ENCODE data around the gene HMCN1.

HMCN1 gene

DNA sequence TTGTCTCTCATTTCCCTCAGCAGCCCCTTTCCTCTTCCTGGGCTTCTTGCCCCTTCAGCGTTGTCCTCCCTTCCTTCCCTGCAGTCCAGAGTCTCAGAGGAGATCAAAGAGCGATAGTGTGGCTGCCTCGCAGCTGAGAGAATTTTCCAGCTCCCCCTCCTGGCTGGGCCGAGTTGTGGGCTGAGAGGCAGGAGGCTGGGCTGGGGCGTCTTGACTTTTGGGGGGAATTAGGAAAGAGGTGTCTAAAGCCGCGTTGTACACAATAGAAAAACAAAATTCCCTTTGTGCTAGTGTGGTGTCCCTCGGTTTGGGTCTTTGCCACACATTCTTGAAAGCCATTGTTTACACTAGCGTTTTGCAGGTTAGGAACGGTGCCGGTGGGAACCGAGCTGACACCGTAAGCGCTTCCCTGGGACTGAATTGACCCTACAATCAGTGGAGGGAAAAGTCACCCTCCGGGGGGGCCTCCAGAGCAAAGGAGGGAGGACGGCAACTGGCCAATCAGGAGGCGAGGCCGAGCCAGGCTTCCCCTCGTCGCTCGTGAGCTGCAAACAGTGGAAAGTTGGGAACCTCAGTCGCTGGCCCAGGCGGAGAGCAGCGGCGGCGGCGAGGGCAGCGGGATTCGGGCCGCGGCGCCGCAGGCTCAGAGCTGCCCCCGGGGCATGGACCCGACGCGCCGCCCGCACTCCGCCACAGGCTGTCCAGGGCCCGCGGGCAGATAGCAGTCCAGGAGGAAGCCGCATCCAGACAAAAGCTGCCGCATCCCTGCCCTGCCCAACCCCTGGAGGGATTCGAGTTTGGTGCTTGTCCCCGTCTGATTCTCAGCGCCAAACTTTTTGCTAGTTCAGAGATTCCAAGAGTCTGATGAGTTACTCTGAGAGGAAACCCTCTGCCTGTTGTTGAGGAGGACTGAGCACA, at the start of gene HMCN1:
TSS of gene HMCN1 (plus strand) at position 574 of the 918 bp plus-strand sequence. CDS start 389 bp downstream, outside the sequence.
- DNase-seq = peak; percentile 40
- peak within 1 kb of the TSS; percentile 16; the same call in 1 of the 2 replicates for H3K9ac ChIP-seq (ENCODE audit: low read length)
- H3K4me3 ChIP-seq (ENCODE audit: low read length) = peak within 1 kb of the TSS; percentile 62

DNA sequence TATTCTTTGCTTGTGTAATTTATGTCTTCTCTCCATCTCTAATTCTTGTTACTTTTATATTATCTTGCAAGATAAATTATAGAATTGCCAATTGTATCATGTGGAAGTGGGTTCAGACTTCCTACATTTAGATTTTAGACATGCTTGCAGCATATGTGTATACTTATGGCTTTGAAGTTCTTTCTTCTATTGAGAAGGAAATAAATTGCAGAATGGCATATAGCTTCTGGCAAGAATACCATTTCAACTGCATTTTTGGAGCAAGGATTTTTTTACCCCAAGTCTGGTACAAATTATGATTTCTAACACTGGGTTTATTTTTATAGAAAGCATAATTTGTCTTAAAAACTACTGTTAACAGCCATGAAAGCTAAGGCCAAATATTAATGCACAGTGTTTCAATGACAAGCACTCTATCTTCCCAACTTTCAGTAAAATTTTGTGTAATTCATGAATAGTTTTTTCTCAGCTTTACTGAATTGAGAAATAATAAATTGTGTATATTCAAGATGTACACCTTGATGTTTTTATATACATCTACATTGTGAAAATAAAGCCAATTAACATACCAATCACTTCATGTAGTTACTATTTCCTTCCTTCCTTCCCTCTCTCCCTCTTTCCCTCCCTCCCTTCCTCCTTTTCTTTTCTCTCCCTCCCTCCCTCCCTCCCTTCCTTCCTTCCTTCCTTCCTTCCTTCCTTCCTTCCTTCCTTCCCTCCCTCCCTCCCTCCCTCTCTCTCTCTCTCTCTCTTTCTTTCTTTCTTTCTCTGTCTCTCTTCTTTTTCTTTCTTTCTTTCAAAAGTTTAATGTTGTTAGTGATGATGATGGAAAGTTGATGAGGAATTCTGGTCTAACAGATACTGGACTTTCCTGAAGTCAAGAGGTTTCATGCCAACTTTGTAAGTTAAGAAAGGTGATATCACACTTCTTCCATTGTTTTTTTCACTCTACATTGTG, 47.1 kb upstream of the HMCN1 start:
- Histone ChIP-seq H2AFZ (ENCODE audit: low read length) (no peak overlapping the region), H3F3A (ENCODE audit: insufficient read depth, low read length) (no peaks in the 10 kb centered on the region), H4K20me1 (ENCODE audit: insufficient read depth, low read length) (no peaks in the 10 kb centered on the region), H3K9me2 (replicated peaks; ENCODE audit: insufficient read depth, low read length) (no peaks in the 10 kb centered on the region), H3K9ac (ENCODE audit: low read length) (no peak overlapping the region), H3K4me2 (ENCODE audit: low read depth, low read length) (no peak overlapping the region), H3K27me3 (replicated peaks; ENCODE audit: insufficient read depth, low read length) (no peaks in the 10 kb centered on the region), H3K27ac (ENCODE audit: low read length) (no peak overlapping the region), H3K79me2 (ENCODE audit: low read length) (no peaks in the 10 kb centered on the region), H3K4me3 (ENCODE audit: low read length) (no peak overlapping the region), H3K9me3 (replicated peaks; ENCODE audit: insufficient read depth, low read length) (no peaks in the 10 kb centered on the region), H3K4me1 (ENCODE audit: low read length) (no peaks in the 10 kb centered on the region), H3K36me3 (replicated peaks; ENCODE audit: insufficient read depth, low read length) (no peaks in the 10 kb centered on the region)
- TF ChIP-seq, protein P1, sequence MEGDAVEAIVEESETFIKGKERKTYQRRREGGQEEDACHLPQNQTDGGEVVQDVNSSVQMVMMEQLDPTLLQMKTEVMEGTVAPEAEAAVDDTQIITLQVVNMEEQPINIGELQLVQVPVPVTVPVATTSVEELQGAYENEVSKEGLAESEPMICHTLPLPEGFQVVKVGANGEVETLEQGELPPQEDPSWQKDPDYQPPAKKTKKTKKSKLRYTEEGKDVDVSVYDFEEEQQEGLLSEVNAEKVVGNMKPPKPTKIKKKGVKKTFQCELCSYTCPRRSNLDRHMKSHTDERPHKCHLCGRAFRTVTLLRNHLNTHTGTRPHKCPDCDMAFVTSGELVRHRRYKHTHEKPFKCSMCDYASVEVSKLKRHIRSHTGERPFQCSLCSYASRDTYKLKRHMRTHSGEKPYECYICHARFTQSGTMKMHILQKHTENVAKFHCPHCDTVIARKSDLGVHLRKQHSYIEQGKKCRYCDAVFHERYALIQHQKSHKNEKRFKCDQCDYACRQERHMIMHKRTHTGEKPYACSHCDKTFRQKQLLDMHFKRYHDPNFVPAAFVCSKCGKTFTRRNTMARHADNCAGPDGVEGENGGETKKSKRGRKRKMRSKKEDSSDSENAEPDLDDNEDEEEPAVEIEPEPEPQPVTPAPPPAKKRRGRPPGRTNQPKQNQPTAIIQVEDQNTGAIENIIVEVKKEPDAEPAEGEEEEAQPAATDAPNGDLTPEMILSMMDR (IDR thresholded peaks at IDR 0.05; ENCODE audit: low read length) = no peak
- TF ChIP-seq EZH2phosphoT487 (IDR thresholded peaks at IDR 0.05; ENCODE audit: low read length) = no peak
- TF ChIP-seq EZH2 (optimal IDR thresholded peaks at IDR 0.05; ENCODE audit: low read depth, low read length) = no peak
- no peak for DNase-seq

More for the DNA sequence above, at the start of gene HMCN1:
- Histone ChIP-seq H3F3A (ENCODE audit: insufficient read depth, low read length) (peaks cover 15% of the 10 kb centered on the region; the same call in 1 of the 2 replicates), H3K27me3 (replicated peaks; ENCODE audit: insufficient read depth, low read length) (peaks cover 10% of the 10 kb centered on the region; the same call in 1 of the 2 replicates), H3K27ac (ENCODE audit: low read length) (peak within 1 kb of the TSS; percentile 2; the same call in 1 of the 2 replicates), H4K20me1 (ENCODE audit: insufficient read depth, low read length) (no peaks in the 10 kb centered on the region), H2AFZ (ENCODE audit: low read length) (peak within 1 kb of the TSS; percentile 70), H3K4me2 (ENCODE audit: low read depth, low read length) (peak within 1 kb of the TSS; percentile 72), H3K4me1 (ENCODE audit: low read length) (peaks cover 15% of the 10 kb centered on the region; the same call in 1 of the 2 replicates), H3K9me2 (replicated peaks; ENCODE audit: insufficient read depth, low read length) (no peaks in the 10 kb centered on the region), H3K79me2 (ENCODE audit: low read length) (no peaks in the 10 kb centered on the region), H3K36me3 (replicated peaks; ENCODE audit: insufficient read depth, low read length) (no peaks in the 10 kb centered on the region), H3K9me3 (replicated peaks; ENCODE audit: insufficient read depth, low read length) (no peaks in the 10 kb centered on the region)
- no peak for TF ChIP-seq EZH2 (optimal IDR thresholded peaks at IDR 0.05; ENCODE audit: low read depth, low read length)
- TF ChIP-seq, protein P1 (IDR thresholded peaks at IDR 0.05; ENCODE audit: low read length) = peak; percentile 67

DNA sequence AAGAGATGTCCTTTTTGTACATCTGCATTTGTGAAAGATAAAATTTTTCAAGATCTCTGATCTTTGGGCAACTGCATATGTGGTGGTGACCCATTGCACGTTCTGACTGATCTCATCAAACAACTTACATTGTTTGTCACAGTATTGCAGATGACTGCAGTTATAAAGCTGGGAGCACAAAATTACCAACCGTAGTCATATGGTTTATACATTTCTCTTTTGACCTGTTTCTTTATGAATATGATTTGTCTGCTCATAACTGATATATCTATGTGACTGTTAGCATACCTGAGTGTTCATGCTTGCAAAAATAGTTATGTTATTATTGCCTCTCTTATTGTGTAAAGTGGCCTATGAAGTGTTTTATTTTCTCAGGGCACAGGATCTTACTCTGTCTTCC, 43.7 kb upstream of the HMCN1 start:
- Histone ChIP-seq H3K79me2 (ENCODE audit: low read length) (no peaks in the 10 kb centered on the region), H3K36me3 (replicated peaks; ENCODE audit: insufficient read depth, low read length) (no peaks in the 10 kb centered on the region), H3K4me1 (ENCODE audit: low read length) (0 out of 2 replicates have a peak, but pooled peaks cover 11% of the 10 kb centered on the region), H4K20me1 (ENCODE audit: insufficient read depth, low read length) (no peaks in the 10 kb centered on the region), H3K4me3 (ENCODE audit: low read length) (no peak overlapping the region), H3K9ac (ENCODE audit: low read length) (no peak overlapping the region), H3F3A (ENCODE audit: insufficient read depth, low read length) (no peaks in the 10 kb centered on the region), H2AFZ (ENCODE audit: low read length) (no peak overlapping the region), H3K27me3 (replicated peaks; ENCODE audit: insufficient read depth, low read length) (no peaks in the 10 kb centered on the region), H3K9me2 (replicated peaks; ENCODE audit: insufficient read depth, low read length) (no peaks in the 10 kb centered on the region), H3K9me3 (replicated peaks; ENCODE audit: insufficient read depth, low read length) (no peaks in the 10 kb centered on the region), H3K4me2 (ENCODE audit: low read depth, low read length) (no peak overlapping the region), H3K27ac (ENCODE audit: low read length) (no peak overlapping the region)
- TF ChIP-seq, protein P1 (IDR thresholded peaks at IDR 0.05; ENCODE audit: low read length) = no peak
- TF ChIP-seq EZH2phosphoT487 (IDR thresholded peaks at IDR 0.05; ENCODE audit: low read length) = no peak
- TF ChIP-seq EZH2 (optimal IDR thresholded peaks at IDR 0.05; ENCODE audit: low read depth, low read length) = no peak
- no peak for DNase-seq
